ENCODE results near the gene DCP2.
"Not testable (repeated sequence)": the region's sequence is repeated elsewhere in the genome, so short reads cannot be mapped to it uniquely, and the experiment has no call there.

The DCP2 gene

DNA sequence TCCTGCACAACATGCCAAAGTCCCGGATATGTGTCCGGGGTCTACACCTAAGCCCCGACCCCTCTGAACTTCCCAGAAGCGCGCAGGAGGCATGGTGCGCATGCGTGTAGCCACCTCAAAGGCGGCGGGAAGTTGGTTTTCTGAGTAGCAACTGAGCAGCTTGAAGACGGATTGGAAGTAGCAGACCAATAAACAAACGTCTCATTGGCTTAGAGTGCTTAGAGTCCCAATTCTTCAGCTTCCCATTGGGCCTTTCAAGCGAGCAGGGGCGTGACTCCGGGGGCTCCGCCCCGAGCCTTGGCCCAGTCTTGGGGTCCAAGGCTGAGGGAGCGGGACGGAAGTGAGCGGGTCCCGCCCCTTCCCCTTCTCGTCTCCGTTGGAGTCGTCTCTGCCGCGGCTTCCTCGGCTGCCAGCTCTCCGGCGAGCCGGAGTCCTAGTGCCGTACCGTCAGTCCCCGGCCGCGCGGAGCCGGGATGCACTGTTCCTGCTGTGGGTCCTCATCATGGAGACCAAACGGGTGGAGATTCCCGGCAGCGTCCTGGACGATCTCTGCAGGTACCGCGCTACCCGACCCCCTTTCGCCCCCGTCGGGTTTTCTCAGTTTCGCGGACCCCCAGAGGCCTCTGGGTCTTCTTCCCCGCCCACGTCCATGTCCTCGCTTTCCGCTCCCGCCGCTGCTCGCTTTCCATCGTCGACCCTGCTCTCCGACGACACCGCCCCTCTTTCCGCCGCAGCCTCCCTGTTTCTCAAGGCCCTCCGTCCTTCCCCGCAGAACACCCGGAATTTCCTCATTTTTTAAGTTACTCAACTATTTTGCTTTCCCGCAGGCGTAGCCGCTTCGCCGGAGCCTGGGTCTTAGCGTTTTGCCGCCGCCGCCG is at the start of gene DCP2:
Gene DCP2, plus strand, starts transcription at position 367 of the 878 bp plus-strand sequence. Its CDS starts 136 bp downstream, at position 503.
- peak; percentile 95 for DNase-seq

DNA sequence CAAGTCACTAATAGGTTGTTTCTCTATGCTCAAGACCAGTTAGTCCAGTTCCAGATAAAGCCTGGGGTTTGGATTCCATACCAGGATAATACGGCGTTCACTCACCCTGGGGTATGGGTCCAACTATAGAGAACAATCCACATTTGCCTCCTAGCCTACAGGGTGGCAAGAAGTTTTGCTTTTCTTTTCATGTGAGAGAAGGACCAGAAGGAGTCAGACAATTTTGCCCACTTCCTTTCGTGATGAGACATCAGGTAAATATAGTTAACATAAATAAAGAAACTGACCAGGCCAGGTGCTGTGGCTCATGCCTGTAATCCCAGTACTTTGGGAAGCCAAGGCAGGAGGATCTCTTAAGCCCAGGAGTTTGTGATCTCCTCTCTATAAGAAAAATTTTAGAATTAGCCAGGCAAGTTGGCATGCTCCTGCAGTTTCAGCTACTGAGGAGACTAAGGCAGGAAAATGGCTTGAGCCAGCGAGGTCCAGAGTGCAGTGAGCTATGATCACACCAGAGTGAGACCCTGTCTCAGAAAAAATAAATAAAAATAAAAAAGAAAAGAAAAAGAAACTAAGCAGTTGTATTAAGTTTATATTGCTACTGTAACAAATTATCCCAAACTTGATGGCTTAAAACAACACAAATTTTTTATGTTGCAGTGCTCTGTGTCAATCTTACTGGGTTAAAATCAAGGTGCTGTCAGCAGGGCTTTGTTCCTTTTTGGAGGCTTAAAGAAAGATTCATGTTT is 47.1 kb upstream of the DCP2 start:
- no peak for DNase-seq

DNA sequence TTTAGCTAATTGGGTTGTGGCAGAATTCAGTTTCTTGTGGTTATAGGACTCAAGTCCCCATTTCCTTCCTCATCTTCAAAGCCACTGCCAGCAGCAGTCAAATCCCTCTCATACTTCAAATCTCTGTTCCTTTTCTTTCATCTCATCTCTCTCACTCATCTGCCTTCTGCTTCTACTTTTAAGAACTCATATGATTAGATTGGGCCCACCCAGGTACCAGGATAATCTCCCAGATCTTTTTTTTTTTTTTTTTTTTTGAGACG is 46.6 kb upstream of the DCP2 start:
- DNase-seq: no peak

DNA sequence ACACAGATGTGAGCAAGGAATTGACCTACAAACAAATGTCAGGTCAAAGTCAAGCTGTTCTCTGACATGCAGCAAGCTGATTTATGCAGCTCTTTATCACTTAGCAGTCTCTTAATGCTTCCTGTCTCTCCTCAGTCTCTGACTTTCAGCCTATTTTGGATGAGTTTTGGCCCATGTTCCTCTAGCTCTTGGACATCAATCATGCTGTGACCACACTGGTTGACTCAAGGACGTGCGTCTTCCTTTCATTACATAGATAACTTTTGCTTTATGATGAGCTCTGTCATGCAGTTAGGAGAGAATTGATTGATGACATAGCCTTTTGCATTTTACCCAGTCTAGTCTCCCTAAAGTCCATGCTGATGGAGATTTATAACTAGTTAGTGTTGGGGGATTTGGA is 45.1 kb upstream of the DCP2 start:
- no peak for DNase-seq

DNA sequence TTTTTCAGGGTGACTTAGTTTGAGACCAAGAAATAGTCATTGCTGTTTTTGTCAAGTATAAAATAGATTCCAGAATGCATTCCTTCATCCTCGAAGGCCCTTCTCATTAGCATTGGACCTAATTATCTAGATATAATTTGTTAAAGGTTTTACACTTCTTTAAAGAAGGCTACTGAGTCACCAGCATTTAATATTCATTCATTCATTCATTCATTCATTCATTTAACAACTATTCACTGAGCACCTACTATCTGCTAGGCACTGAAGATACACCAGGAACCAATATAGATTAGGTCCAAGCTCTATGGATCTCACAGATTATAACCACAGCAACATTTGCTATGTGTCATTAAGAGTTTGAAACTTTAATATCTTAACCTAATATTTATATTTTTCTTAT is 43.5 kb upstream of the DCP2 start:
- no peak for DNase-seq

DNA sequence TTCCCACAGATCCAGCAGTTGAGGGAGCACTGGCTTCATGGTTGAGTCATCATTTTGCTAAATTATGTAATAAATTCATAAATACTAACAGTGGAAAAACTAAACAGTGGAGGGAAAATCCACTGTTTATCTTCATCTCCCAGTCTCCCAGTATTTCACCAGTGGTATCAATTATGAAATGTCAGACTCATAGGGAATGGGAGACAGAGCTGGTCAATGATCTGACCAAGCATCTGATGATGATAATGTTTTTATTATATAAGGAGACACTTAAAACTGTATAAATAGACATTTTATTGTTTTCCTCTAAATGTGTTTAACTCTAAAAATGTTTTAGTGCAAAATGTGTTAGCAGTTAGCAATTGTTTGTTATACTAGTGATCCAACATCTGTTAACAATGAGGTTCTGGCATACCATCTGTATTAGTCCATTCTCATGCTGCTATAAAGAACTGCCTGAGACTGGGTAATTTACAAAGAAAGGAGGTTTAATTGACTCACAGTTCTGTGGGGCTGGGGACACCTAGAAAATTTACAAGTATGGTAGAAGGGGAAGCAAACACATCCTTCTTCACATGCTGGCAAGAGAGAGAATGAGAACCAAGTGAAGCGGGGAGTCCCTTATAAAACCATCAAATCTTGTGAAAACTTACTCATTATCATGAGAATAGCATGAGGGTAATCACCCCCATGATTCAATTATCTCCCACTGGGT is 42.8 kb upstream of the DCP2 start:
- no peak for DNase-seq

DNA sequence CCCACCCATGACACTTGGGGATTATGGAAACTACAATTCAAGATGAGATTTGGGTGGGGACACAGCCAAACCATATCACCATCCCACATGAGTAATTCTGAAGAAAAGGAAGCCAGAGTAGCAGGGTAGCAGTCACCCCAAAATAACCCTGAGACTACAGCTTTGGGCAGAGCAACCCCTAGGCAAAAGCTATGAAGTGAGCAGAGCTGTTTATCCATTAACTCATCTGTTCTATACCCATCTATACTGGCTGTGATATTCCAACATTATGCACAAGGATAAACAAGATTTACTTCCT is 42.3 kb upstream of the DCP2 start:
- DNase-seq: no peak

GRCh38 chr5:112935675-112936074 is 40.9 kb upstream of the DCP2 start:
- DNase-seq: no peak

DNA sequence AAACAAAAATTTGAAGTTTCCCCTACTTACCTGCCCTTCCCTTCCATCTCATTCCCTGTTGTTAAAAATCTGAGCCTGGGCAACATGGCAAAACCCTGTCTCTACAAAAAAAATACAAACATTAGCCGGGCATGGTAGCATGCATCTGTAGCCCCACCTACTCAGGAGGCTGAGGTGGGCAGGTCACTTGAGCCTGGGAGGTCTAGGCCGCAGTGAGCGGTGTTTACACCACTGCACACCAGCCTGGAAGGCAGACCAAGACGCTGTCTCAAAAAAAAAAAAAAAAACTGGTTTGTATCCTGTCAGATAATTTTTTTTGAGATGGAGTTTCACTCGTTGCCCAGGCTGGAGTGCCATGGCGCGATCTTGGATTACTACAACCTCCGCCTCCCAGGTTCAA is 38.3 kb upstream of the DCP2 start:
- DNase-seq: no peak

- DNase-seq: no peak
These were observed 35.9 kb upstream of the DCP2 start for GRCh38 chr5:112940670-112941069.

DNA sequence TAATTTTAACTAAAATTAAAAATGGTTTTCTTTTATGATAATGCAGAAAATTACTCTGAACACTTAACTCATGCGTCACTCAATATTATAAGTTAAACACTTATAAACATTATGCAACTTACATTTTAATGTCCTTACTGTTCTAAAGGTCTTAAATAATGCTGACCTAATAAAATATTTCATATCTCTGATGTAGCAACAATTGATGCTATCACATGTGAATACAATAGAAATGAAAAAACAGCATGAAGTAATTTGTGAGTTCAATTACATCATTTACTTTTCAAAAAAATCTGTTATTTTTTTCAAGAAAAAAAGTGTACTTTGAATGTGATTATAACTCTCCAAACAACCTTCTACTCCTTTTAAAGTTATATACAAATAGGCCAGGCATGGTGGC is 28.1 kb upstream of the DCP2 start:
- DNase-seq: no peak

GRCh38 chr5:112951124-112951702 is 25.4 kb upstream of the DCP2 start:
- DNase-seq: no peak

GRCh38 chr5:112956606-112957005 is 20.0 kb upstream of the DCP2 start:
- DNase-seq: no peak

DNA sequence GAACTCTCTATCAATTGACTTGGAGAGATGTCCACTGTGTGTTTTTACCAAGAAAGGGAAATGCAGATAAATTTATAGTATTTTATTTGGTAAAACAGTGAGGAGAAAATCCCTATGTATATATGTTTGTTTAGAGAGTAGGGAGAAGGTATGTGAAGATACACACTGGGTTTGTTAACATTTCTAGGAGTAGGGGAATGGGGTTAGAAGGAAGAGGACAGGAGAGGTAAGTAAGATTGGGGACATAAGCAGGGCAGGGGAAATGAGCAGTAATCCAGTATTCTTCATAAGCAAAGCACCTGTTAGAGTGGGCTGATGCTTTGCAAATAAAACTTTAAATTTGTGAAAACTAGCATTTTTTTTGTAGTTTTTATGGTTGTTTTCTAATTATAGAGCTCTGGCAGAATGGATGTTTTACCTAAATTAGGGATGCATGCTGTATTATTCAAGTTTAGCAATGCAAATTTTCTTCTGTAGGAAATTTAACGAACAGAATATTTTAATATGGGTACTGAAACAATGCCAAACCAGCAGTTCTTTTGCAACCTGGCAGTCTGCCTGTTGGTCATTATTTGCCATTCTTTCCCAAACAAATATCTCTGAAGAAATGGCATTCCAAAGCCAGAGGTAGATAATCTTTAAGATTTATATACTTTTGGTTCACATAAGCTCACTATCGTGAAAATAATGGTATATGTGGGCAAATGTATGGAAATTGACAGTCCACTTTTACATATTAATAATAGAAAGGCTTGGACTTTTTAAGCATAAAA is 19.4 kb upstream of the DCP2 start:
- no peak for DNase-seq

DNA sequence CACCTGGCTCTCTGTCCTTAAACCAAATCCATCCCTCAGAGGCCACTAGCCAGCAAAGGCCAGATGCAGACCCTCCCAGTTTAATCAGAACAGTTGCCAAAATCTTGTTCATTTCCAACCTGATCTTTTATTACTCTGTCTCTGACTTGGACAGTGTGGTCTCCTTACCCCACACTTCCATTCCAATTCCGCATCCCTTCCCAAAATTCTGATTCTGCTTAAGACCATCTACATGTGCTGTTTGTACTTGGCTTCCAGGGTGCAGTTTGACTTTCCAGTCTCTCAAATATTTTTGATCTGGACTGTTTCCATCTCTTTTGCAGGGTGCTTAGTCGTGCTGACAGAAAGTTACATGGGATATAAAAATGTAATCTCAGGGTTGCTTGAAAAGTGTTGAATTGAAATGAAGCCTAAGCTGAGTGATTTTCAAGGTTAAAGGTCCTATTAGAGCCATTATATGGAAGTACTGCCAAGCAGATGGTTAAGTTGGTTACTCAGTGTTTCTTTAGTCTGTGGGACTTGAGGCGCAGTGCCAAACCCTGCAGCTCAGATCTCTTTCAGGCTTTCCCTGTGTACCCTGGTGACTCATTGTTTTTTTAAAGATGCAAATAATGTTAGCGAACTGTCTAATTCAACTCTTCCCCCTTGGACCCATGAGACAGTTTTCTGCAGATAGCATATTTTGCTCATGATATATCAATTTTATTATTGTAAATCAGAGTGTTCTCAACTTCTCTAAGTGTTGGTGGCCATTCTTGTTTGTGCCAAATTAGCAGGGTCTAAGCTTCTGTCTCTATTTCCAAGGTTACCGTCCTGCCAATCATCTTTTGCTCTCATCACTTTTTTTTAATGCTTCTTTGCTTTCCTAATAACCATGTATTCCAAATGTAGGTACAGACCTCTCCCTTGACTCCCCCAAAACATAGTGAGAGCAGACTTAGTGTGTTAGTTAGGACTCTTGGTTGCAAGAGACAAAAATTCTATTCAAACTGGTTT is 18.2 kb upstream of the DCP2 start:
- DNase-seq: no peak

- DNase-seq: not testable (repeated sequence)
These were observed 16.7 kb upstream of the DCP2 start for GRCh38 chr5:112959872-112960271.

- no peak for DNase-seq
These were observed 16.3 kb upstream of the DCP2 start for GRCh38 chr5:112960315-112960714.

DNA sequence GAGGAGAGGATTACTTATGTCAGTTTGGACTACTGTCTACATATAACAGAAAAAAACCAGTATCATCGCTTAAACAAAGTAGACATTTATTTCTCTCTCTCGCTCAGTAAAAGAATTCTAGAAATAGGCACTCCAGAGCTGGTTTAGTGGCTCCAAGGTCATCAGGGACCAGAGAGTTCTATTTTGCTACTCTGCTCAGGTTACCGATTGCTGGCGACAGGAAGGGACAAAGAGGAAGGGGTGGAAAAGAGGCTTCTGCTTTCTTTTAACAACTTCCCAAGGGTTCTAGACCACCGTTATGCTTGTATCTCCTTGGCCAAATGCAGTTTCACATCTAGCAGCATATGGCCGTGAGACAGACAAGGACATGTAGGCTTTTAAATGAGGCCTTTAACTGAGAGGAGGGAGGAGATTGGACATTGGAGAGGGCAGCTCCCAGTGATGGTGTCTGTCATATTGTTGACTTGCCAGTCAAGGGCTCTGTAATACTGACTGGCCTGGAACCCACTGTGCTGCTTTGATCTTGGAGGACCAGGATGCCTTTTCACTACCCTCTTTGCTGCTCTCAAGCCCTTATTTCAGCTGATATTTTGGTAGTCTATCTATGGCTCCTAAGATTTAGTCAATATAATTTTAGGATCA is 15.6 kb upstream of the DCP2 start:
- DNase-seq: no peak

DNA sequence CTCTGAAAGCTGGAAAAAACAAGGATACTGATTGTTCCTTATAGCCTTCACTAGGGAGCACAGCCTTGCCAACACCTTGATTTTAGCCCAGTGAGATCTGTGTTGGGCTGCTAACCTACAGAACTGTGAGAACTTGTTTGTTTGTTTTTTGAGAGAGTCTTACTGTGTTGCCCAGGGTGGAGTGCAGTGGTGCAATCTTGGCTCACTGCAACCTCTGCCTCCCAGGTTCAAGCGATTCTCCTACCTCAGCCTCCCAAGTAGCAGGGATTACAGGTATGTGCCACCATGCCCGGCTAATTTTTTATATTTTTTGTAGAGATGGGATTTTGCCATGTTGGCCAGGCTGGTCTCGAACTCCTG is 13.2 kb upstream of the DCP2 start:
- DNase-seq: not testable (repeated sequence)

DNA sequence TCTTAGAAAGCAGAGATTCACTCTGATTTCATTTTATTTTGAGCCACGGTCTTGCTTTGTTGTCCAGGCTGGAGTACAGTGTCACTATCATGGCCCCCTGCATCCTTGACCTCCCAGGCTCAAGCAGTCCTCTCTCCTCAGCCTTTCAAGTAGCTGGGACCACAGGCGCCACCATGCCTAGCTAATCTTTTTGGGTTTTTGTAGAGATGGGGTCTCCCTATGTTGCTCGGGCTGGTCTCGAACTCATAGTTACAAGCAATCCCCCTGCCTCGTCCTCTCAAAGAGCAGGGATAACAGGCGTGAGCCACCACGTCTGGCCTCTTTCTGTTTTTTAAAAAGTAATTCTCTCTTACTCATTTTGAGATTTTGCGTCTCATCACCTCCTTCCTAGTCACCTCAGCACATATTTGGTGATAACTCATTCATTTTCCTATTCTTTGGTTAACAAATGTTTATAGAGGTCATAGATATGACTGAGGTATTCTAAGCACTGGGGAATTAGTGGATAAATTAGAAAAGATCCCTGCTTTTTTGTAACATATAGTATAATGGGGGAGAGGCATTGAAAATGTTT is 10.8 kb upstream of the DCP2 start:
- no peak for DNase-seq

All from activated gamma-delta T cell treated with Interleukin-2 at 50 U/mL for 16 hours (primary cell).